OCI-LY3 (cell line): Measurements from ENCODE around the gene ETHE1.

Experiments used
- H2AFZ ChIP-seq: fragments of 200-600, 300-600 bp; shearing (Covaris generic); 2 replicates; pipeline ENCODE4 v1.6.0; 2014; ENCODE audit warnings: antibody characterized with exemption, low read depth, low read length
- H3K27ac ChIP-seq: fragments of 200-600, 300-600 bp; sonication (generic); 2 replicates; pipeline ENCODE4 v1.5.1; 2014; ENCODE audit warnings: mild to moderate bottlenecking, low read length, moderate library complexity, mixed read lengths
- H3K27me3 ChIP-seq: fragments of 200-600, 300-600 bp; sonication (generic); 2 replicates; pipeline ENCODE4 v1.6.1; 2014; ENCODE audit warnings: low read depth, low read length, mixed read lengths
- H3K36me3 ChIP-seq: fragments of 200-600, 300-600 bp; sonication (generic); replicated peaks from 2 replicates; pipeline ENCODE3; 2014; ENCODE audit warnings: low read depth, low read length, mixed read lengths
- H3K4me1 ChIP-seq: fragments of 300-600, 200-600 bp; sonication (generic); 2 replicates; pipeline ENCODE4 v1.6.1; 2014; ENCODE audit warnings: low read length, mixed read lengths
- H3K4me2 ChIP-seq: fragments of 200-600, 300-600 bp; sonication (generic); 2 replicates; pipeline ENCODE4 v1.6.1; 2014; ENCODE audit warnings: low read length, mixed read lengths
- H3K4me3 ChIP-seq: fragments of 300-600, 200-600 bp; sonication (generic); 2 replicates; pipeline ENCODE4 v1.5.1; 2014; ENCODE audit warnings: antibody characterized with exemption, mild to moderate bottlenecking, low read length, moderate library complexity
- H3K79me2 ChIP-seq: fragments of 300-600, 200-600 bp; shearing (Covaris generic); 2 replicates; pipeline ENCODE4 v1.6.1; 2014; ENCODE audit warnings: mild to moderate bottlenecking, low read length, mixed read lengths
- H3K9ac ChIP-seq: fragments of 300-600, 200-600 bp; shearing (Covaris generic); 2 replicates; pipeline ENCODE4 v1.6.0; 2014; ENCODE audit warnings: mild to moderate bottlenecking, low read length, moderate library complexity
- H3K9me3 ChIP-seq: fragments of 200-600, 300-600 bp; shearing (Covaris generic); 2 replicates; pipeline ENCODE4 v1.6.1; 2014; ENCODE audit warnings: low read length, mixed read lengths; ENCODE audit not compliant: insufficient read depth
- H4K20me1 ChIP-seq: fragments of 200-600, 300-600 bp; sonication (generic); 2 replicates; pipeline ENCODE4 v1.6.1; 2016; ENCODE audit warnings: low read length, mixed read lengths; ENCODE audit not compliant: insufficient read depth
- CTCF ChIP-seq: fragments of 200-600, 300-600 bp; sonication (generic); IDR thresholded peaks from 2 replicates; pipeline ENCODE4 v1.5.1; 2014; ENCODE audit warnings: antibody characterized with exemption, low read length, low read depth
- EZH2phosphoT487 ChIP-seq: fragments of 200-600 bp; shearing (Covaris generic); IDR thresholded peaks from 2 replicates; pipeline ENCODE4 v1.6.1; 2018; ENCODE audit warnings: antibody characterized with exemption, mixed run types, low read depth

The ETHE1 gene

GRCh38 chr19:43561139-43561970 lies 34.4 kb upstream of the ETHE1 start:
- no peaks in the 10 kb centered on the region for H3K27me3 ChIP-seq
- peaks cover 6% of the 10 kb centered on the region for H3K36me3 ChIP-seq
- TF ChIP-seq EZH2phosphoT487 = no peak
- no peak for TF ChIP-seq CTCF
- no peak overlapping the region for H3K9ac ChIP-seq
- H3K4me3 ChIP-seq = no peak overlapping the region
- no peaks in the 10 kb centered on the region for H3K4me1 ChIP-seq
- no peak overlapping the region for H3K27ac ChIP-seq
- H4K20me1 ChIP-seq = no peaks in the 10 kb centered on the region
- H2AFZ ChIP-seq = no peak overlapping the region
- no peaks in the 10 kb centered on the region for H3K79me2 ChIP-seq
- no peaks in the 10 kb centered on the region for H3K9me3 ChIP-seq
- H3K4me2 ChIP-seq = no peak overlapping the region

GRCh38 chr19:43560687-43561086 lies 33.7 kb upstream of the ETHE1 start:
- no peaks in the 10 kb centered on the region for H3K27me3 ChIP-seq
- H3K4me3 ChIP-seq = no peak overlapping the region
- no peak overlapping the region for H3K9ac ChIP-seq
- H3K36me3 ChIP-seq = peaks cover 6% of the 10 kb centered on the region
- H3K27ac ChIP-seq = no peak overlapping the region
- no peak overlapping the region for H2AFZ ChIP-seq
- TF ChIP-seq EZH2phosphoT487 (no peak), CTCF (no peak)
- H3K79me2 ChIP-seq = no peaks in the 10 kb centered on the region
- H3K9me3 ChIP-seq = no peaks in the 10 kb centered on the region
- H3K4me1 ChIP-seq = no peaks in the 10 kb centered on the region
- H3K4me2 ChIP-seq = no peak overlapping the region
- no peaks in the 10 kb centered on the region for H4K20me1 ChIP-seq

GRCh38 chr19:43555185-43555770 lies 28.3 kb upstream of the ETHE1 start:
- H3K9ac ChIP-seq = no peak overlapping the region
- no peak overlapping the region for H3K27ac ChIP-seq
- H3K9me3 ChIP-seq = no peaks in the 10 kb centered on the region
- no peak overlapping the region for H2AFZ ChIP-seq
- H4K20me1 ChIP-seq = 0 out of 2 replicates have a peak, but pooled peaks cover 3% of the 10 kb centered on the region
- H3K79me2 ChIP-seq = no peaks in the 10 kb centered on the region
- H3K4me2 ChIP-seq = no peak overlapping the region
- H3K36me3 ChIP-seq = peaks cover 21% of the 10 kb centered on the region
- H3K4me1 ChIP-seq = no peaks in the 10 kb centered on the region
- H3K27me3 ChIP-seq = no peaks in the 10 kb centered on the region
- no peak overlapping the region for H3K4me3 ChIP-seq
- peak; percentile 83 for TF ChIP-seq CTCF
- TF ChIP-seq EZH2phosphoT487 = no peak

GRCh38 chr19:43554317-43554895 lies 27.4 kb upstream of the ETHE1 start:
- H4K20me1 ChIP-seq = 0 out of 2 replicates have a peak, but pooled peaks cover 3% of the 10 kb centered on the region
- H3K9me3 ChIP-seq = no peaks in the 10 kb centered on the region
- H3K27me3 ChIP-seq = no peaks in the 10 kb centered on the region
- H3K4me3 ChIP-seq = no peak overlapping the region
- H2AFZ ChIP-seq = no peak overlapping the region
- no peak overlapping the region for H3K27ac ChIP-seq
- no peak for TF ChIP-seq CTCF
- TF ChIP-seq EZH2phosphoT487 = no peak
- H3K4me1 ChIP-seq = no peaks in the 10 kb centered on the region
- H3K79me2 ChIP-seq = no peaks in the 10 kb centered on the region
- peaks cover 26% of the 10 kb centered on the region for H3K36me3 ChIP-seq
- no peak overlapping the region for H3K9ac ChIP-seq
- no peak overlapping the region for H3K4me2 ChIP-seq
